Measurements from ENCODE around the gene YWHAH.

DNA sequence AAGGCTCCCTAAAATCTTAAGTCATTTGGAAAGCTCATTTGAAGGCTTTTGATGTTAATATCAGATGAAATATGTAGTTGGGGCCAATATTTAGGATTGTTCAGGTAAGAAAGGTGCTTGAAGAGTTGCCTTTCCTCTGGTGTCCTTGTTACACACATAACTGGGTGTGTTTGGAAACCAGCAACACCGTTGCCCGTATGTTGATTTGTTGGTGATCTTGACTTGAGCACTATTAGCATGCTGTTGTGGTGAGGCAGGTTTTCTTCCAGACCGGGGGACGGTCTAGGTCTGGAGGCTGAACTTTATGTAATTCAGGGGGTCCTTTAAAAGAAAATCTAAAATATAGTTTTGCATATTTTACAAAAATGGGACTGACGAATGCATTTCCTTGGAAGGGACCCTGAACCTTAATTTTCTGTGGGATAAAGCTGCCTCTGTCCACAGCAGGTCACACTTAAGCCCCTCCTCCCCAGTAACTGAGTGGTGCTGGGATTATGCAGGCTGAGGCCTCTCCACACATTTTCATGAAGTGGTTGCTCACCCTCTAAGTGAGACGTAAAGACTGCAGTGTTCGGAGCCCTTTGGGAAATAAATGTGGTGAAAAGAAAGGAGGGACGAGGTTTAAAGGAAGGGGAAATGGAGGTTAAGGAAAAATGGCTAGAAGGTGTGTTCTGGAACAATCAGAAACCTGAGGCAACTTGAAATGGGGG is 1.8 kb downstream of the YWHAH start:
- TF ChIP-seq, protein P1, sequence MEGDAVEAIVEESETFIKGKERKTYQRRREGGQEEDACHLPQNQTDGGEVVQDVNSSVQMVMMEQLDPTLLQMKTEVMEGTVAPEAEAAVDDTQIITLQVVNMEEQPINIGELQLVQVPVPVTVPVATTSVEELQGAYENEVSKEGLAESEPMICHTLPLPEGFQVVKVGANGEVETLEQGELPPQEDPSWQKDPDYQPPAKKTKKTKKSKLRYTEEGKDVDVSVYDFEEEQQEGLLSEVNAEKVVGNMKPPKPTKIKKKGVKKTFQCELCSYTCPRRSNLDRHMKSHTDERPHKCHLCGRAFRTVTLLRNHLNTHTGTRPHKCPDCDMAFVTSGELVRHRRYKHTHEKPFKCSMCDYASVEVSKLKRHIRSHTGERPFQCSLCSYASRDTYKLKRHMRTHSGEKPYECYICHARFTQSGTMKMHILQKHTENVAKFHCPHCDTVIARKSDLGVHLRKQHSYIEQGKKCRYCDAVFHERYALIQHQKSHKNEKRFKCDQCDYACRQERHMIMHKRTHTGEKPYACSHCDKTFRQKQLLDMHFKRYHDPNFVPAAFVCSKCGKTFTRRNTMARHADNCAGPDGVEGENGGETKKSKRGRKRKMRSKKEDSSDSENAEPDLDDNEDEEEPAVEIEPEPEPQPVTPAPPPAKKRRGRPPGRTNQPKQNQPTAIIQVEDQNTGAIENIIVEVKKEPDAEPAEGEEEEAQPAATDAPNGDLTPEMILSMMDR (IDR thresholded peaks at IDR 0.05) = no peak
- TF ChIP-seq EP300 (IDR thresholded peaks at IDR 0.05) = no peak

Data from stomach (tissue), 4 donors.